Aorta (tissue), 5 donors: Measurements from ENCODE around the gene CCDC33. TPM values are rescaled to one million over a fixed set of nuclear protein-coding genes. Genes with fewer than 3 reads are reported as not detected.
A peak's percentile ranks its signal among the peaks of the same experiment; 100 is the strongest.

Experiments
- ATAC-seq: fragments of 200-7000 bp; cut with Tn5 transposase; one replicate; pipeline ENCODE4 v1.9.1; 2022; ENCODE audit warnings: moderate library complexity; ENCODE audit not compliant: low FRiP score
- DNase-seq, 2 donors: peaks; one replicate each; pipeline ENCODE4 v3.0.0-alpha.2; 2020
- H3K27ac ChIP-seq, 2 donors: one replicate each; pipeline ENCODE4 v1.5.1; 2013; ENCODE audit warnings: low read length in 2 of 2, mild to moderate bottlenecking in 2 of 2, moderate library complexity in 2 of 2, control low read depth in 1 of 2, inconsistent platforms in 1 of 2, low read depth in 1 of 2
- H3K27me3 ChIP-seq, 2 donors: one replicate each; pipeline ENCODE4 v1.6.1; 2013; ENCODE audit warnings: control low read depth in 1 of 2, low read length in 1 of 2, mild to moderate bottlenecking in 1 of 2, moderate library complexity in 1 of 2; ENCODE audit not compliant: insufficient read depth in 2 of 2, control insufficient read depth in 1 of 2
- H3K36me3 ChIP-seq, 2 donors: one replicate each; pipeline ENCODE4 v1.6.1; 2013; ENCODE audit warnings: control low read depth in 1 of 2, low read length in 1 of 2, mild to moderate bottlenecking in 1 of 2; ENCODE audit not compliant: insufficient read depth in 2 of 2, control insufficient read depth in 1 of 2
- H3K4me1 ChIP-seq, 2 donors: one replicate each; pipeline ENCODE4 v1.6.1; 2013; ENCODE audit warnings: low read length in 2 of 2, control low read depth in 1 of 2, mild to moderate bottlenecking in 1 of 2, moderate library complexity in 1 of 2; ENCODE audit not compliant: insufficient read depth in 2 of 2, control insufficient read depth in 1 of 2
- H3K4me3 ChIP-seq, 2 donors: one replicate each; pipeline ENCODE4 v1.5.1; 2013; ENCODE audit warnings: low read length in 2 of 2, control low read depth in 1 of 2, mild to moderate bottlenecking in 1 of 2
- H3K9me3 ChIP-seq: one replicate; pipeline ENCODE4 v1.6.1; 2013; ENCODE audit warnings: mild to moderate bottlenecking, low read length; ENCODE audit not compliant: control insufficient read depth
- WGBS, 2 donors: extraction: QIAGEN DNeasy Blood & Tissue Kit; methylation state at CpG; one replicate each; pipeline ENCODE4 v1.1.7; 2013; 5-methylcytosine and 5-hydroxymethylcytosine counted together
- intact Hi-C, 2 donors: fragments of 100-400 bp; cut with DNase I; formaldehyde crosslinking; loops; one replicate each; pipeline versions ENCODE4 v1.14.2 to v1.15.0; 2022
- polyA plus RNA-seq, 2 donors: library from polyadenylated mRNA; stranded (reverse); fragments of 200-250 nt; gene quantifications; one replicate each; pipeline ENCODE4 v1.2.3, GENCODE V29; 2013
- total RNA-seq, 2 donors: library from RNA; stranded (reverse); fragmentation: NEBNext Ultra II Directional; extraction: Animal tissue kit (Norgen Biotek cat#: 25700); gene quantifications; one replicate each; pipeline ENCODE4 v1.2.1, GENCODE V29; 2021
- donor health status: healthy with polysubstance abuse.
- donor health status: Bipolar disorder and iron deficiency.
- donor health status: DM: no; HTN: no; CAD: no.
- donor health status: DM: no; HTN: no; CAD: no.
- donor health status: DM: yes; HTN: yes; CAD: no.

The CCDC33 gene
- total and polyA plus RNA-seq, 4 donors = not detected

- H3K27ac ChIP-seq = no peak overlapping the region
- no peaks in the 10 kb centered on the region for H3K4me1 ChIP-seq
- no peaks in the 10 kb centered on the region for H3K9me3 ChIP-seq
- intact Hi-C loops = no loop called here
- 90 to 92% methylated on average over 6 of the region's 6 CpGs for WGBS, 2 donors
- no peak for ATAC-seq
- H3K4me3 ChIP-seq = no peak overlapping the region
- peak in 1 of 2 donors; percentile 24 for DNase-seq
- no peaks in the 10 kb centered on the region for H3K27me3 ChIP-seq
- H3K36me3 ChIP-seq = no peaks in the 10 kb centered on the region
Measured at GRCh38 chr15:74385733-74386132, 149.6 kb downstream of the CCDC33 start.

Other genes with a start within 250 kb of the CCDC33 start
- gene STOML1, start 244.0 kb upstream of the CCDC33 start, total RNA-seq = 10 to 100 TPM; 12.9 to 16.4 TPM
- 10 to 100 TPM; 10.5 to 19.2 TPM for gene STOML1, start 244.0 kb upstream of the CCDC33 start, polyA plus RNA-seq
- gene PML, start 241.6 kb upstream of the CCDC33 start, total RNA-seq = 10 to 100 TPM; 72.6 to 91.9 TPM
- gene PML, start 241.6 kb upstream of the CCDC33 start, polyA plus RNA-seq = 10 to 100 TPM in 1 of 2 donors, 1 to 10 TPM in 1; 8.6 to 45.5 TPM
- gene GOLGA6A, start 153.8 kb upstream of the CCDC33 start, total RNA-seq = not detected
- gene GOLGA6A, start 153.8 kb upstream of the CCDC33 start, polyA plus RNA-seq = not detected
- gene ISLR2, start 105.7 kb upstream of the CCDC33 start, total RNA-seq = 1 to 10 TPM in 1 of 2 donors, under 1 TPM in 1; 0.81 to 1.2 TPM
- 1 to 10 TPM in 1 of 2 donors, under 1 TPM in 1; 0.13 to 1.5 TPM for gene ISLR2, start 105.7 kb upstream of the CCDC33 start, polyA plus RNA-seq
- 100 to 1,000 TPM in 1 of 2 donors, 10 to 100 TPM in 1; 62.2 to 102 TPM for gene ISLR, start 62.6 kb upstream of the CCDC33 start, total RNA-seq
- 100 to 1,000 TPM in 1 of 2 donors, 10 to 100 TPM in 1; 24.8 to 111 TPM for gene ISLR, start 62.6 kb upstream of the CCDC33 start, polyA plus RNA-seq
- gene STRA6, start 33.5 kb upstream of the CCDC33 start, total RNA-seq = under 1 TPM; 0.16 to 0.51 TPM
- under 1 TPM in 1 of 2 donors, not detected in 1; 0.49 TPM for gene STRA6, start 33.5 kb upstream of the CCDC33 start, polyA plus RNA-seq
- 1 to 10 TPM; 1.3 to 1.5 TPM for gene CYP11A1, start 131.3 kb downstream of the CCDC33 start, total RNA-seq
- gene CYP11A1, start 131.3 kb downstream of the CCDC33 start, polyA plus RNA-seq = under 1 TPM in 1 of 2 donors, not detected in 1; 0.10 TPM
- 1 to 10 TPM; 2.3 to 4.1 TPM for gene SEMA7A, start 197.6 kb downstream of the CCDC33 start, total RNA-seq
- 1 to 10 TPM in 1 of 2 donors, under 1 TPM in 1; 0.54 to 1.8 TPM for gene SEMA7A, start 197.6 kb downstream of the CCDC33 start, polyA plus RNA-seq
- gene UBL7, start 224.8 kb downstream of the CCDC33 start, total RNA-seq = 10 to 100 TPM; 25.1 to 27.0 TPM
- 10 to 100 TPM; 28.9 to 45.3 TPM for gene UBL7, start 224.8 kb downstream of the CCDC33 start, polyA plus RNA-seq